ENCODE measurements around the gene DMGDH.

DNA sequence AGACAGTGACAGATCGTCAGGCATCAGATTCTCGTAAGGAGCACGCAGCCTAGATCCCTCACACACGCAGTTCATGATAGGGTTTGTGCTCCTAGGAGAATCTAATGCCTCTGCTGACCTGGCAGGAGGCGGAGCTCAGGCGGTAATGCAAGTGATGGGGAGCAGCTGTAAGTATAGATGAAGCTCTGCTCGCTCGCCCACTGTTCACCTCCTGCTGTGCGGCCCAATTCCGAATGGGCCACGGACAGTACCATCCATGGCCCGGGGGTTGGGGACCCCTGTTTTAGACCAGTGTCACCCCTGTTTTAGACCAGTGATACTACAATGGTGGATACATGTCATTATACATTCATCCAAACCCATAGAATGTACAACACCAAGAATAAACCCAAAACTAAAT lies 80.4 kb downstream of the DMGDH start:
- TF ChIP-seq POLR2A (IDR thresholded peaks at IDR 0.05; ENCODE audit: low read length) (no peak), GATA1 (IDR thresholded peaks at IDR 0.05; ENCODE audit: low read depth, low read length) (no peak)

All from erythroblast (primary cell).